OCI-LY1 (cell line): ENCODE measurements around the gene BTBD6.

ENCODE experiments used
- EZH2 ChIP-seq: fragments of 200-600 bp; sonication (generic), shearing (Covaris generic); IDR thresholded peaks from 2 replicates; pipeline ENCODE4 v1.8.0; 2017; ENCODE audit warnings: borderline replicate concordance, mixed run types, mild to moderate bottlenecking, antibody characterized with exemption, low read length, moderate library complexity, mixed read lengths
- TF ChIP-seq, protein P1 (sequence below): fragments of 200-600 bp; sonication (generic), shearing (Covaris generic); IDR thresholded peaks from 2 replicates; pipeline ENCODE4 v1.5.1; 2017; ENCODE audit warnings: mild to moderate bottlenecking, antibody characterized with exemption, low read length, moderate library complexity, mixed read lengths

DNA sequence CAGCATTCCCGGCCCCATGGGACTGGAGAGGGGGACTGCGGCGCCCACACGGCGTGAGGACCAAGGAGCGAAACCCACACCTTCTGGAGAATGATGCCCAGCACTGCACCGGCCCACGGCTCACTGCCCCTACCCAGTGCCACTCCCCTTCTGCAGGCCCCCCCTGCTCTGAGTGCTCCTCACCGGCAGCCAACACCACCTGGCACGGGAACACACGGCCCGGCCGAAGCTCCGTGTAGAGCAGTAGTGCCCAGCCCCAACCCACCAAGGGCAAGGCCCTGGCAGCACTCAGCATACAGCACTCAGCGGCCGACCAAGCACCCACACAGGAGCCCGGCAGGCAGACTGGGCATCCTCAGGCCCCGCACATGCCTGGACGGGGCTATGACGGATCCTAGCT lies 13.4 kb downstream of the BTBD6 start:
- TF ChIP-seq, protein P1, sequence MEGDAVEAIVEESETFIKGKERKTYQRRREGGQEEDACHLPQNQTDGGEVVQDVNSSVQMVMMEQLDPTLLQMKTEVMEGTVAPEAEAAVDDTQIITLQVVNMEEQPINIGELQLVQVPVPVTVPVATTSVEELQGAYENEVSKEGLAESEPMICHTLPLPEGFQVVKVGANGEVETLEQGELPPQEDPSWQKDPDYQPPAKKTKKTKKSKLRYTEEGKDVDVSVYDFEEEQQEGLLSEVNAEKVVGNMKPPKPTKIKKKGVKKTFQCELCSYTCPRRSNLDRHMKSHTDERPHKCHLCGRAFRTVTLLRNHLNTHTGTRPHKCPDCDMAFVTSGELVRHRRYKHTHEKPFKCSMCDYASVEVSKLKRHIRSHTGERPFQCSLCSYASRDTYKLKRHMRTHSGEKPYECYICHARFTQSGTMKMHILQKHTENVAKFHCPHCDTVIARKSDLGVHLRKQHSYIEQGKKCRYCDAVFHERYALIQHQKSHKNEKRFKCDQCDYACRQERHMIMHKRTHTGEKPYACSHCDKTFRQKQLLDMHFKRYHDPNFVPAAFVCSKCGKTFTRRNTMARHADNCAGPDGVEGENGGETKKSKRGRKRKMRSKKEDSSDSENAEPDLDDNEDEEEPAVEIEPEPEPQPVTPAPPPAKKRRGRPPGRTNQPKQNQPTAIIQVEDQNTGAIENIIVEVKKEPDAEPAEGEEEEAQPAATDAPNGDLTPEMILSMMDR, result no peak
- TF ChIP-seq EZH2, result no peak
